Skin epidermis (tissue), 12 donors: Measurements from ENCODE around the gene HECA.
"Not testable (repeated sequence)": the region's sequence is repeated elsewhere in the genome, so short reads cannot be mapped to it uniquely, and the experiment has no call there.

ENCODE experiments used
- H3K27ac ChIP-seq, 21 experiments: fragments of 200-600 bp; sonication (generic) in 11 of 21; one replicate each; pipeline ENCODE4 v1.5.0; 2020; ENCODE audit warnings: mild to moderate bottlenecking in 3 of 21, inconsistent platforms in 2 of 21, moderate library complexity in 2 of 21
- H3K4me3 ChIP-seq, 7 experiments: fragments of 200-600 bp; sonication (generic) in 2 of 7; one replicate each; pipeline ENCODE4 v1.5.0; 2020; ENCODE audit warnings: inconsistent platforms in 2 of 7, mild to moderate bottlenecking in 2 of 7, moderate library complexity in 1 of 7

HECA gene

DNA sequence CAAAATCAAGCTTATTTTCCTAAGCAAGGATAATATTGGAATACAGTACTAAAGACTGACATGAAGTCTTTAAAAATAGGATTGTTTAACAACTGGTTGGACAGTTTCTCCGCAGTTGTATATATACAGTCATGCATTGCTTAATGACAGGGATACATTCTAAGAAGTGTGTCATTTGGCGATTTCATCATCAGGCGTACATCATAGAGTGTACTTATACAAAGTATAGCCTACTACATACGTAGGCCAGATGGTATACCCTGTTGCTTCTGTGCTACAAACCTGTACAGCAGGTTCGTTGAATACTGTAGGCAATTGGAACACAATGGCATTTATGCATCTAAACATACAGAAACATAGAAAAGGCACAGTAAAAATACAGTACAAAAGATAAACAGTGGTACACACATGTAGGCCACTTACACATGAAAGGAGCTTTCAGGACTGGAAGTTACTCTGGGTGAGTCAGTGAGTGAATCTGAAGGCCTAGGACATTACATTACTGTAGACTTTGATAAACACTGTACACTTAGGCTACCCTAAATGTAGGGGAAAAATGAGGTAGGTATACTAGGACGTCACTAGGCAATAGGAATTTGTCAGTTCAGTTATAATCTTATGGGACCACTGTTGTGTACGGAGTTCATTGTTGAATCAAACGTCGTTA is 20.1 kb downstream of the HECA start:
- no peak overlapping the region for H3K4me3 ChIP-seq
- peak overlapping the region in 7 of 21 experiments; percentile 1 to 55 (median 10) for H3K27ac ChIP-seq

DNA sequence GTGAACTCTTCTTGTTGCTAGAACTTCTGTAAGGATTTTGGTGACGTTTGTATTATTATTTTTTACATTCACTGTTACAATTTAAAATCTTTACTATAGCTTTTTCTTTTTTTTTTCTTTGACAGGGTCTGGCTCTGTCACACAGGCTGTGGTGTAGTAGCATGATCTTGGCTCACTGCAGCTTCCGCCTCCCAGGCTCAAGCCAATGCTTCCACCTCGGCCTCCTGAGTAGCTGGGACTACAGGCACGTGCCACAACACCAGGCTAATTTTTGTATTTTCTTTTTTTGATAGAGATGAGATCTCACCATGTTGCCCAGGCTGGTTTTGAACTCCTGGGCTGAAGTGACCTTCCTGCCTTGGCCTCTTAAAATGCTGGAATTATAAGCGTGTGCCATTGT is 21.2 kb downstream of the HECA start:
- Histone ChIP-seq H3K27ac (peak overlapping the region in 5 of 21 experiments; percentile 25 to 55 (median 26)), H3K4me3 (no peak overlapping the region)

GRCh38 chr6:139156551-139156950 is 21.7 kb downstream of the HECA start:
- H3K4me3 ChIP-seq: no peak overlapping the region
- H3K27ac ChIP-seq: peak overlapping the region in 8 of 21 experiments; percentile 14 to 55 (median 26)

DNA sequence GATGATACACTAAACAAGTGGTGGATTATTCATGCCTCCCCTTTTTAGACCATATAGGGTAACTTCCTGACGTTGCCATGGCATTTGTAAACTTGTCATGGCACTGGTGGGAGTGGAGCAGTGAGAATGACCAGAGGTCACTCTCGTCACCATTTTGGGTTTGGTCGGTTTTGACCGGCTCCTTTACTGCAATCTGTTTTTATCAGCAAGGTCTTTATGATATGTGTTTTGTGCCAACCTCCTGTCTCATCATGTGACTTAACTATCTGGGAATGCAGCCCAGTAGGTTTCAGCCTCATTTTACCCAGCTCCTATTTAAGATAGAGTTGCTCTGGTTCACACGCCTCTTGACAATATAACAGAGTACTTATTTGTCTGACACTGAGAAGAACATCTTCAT is 22.2 kb downstream of the HECA start:
- peak overlapping the region in 3 of 21 experiments; percentile 14 to 49 (median 26) for H3K27ac ChIP-seq
- not testable (repeated sequence) for H3K4me3 ChIP-seq

DNA sequence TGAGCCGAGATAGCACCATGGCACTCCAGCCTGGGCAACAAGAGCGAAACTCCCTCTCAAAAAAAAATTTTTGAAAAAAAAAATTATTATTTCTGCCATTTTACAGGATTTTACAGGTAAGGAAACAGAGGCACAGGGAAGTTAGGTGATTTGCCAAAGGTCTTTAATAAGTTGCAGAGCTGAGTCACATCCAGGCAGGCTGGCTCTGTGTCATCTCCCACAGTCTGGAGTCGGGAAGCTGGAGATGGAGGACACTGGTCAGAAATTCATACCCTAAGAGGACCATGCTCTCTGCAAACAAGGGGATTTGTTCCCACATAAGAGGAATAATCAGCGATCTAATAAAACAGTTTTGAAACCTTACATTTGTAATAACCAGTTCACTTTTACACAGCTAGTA is 24.1 kb downstream of the HECA start:
- no peak overlapping the region for H3K4me3 ChIP-seq

DNA sequence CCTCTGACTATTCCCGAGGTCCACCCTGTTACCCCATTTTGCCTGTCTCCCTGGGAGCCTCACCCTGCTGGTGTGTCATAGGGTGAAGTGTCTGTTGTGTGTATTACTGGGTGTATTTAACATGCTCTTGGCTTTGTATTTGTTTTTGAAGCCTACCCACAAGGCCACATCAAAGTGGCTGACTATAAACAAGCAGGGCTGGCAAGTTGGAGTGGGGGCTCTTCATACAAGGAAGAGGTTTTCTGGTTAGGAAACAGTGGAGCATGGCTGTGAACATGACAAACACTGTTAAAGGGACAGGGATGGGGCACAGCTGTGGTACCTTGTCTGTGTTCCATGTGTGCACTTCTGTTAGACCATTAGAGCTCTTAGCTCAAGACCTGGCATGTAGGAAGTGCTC is 26.3 kb downstream of the HECA start:
- H3K4me3 ChIP-seq: no peak overlapping the region
- peak overlapping the region in 17 of 21 experiments; percentile 5 to 71 (median 36) for H3K27ac ChIP-seq

More for the DNA sequence above, 24.1 kb downstream of the HECA start:
- H3K27ac ChIP-seq: peak overlapping the region in 1 of 21 experiments; percentile 38

DNA sequence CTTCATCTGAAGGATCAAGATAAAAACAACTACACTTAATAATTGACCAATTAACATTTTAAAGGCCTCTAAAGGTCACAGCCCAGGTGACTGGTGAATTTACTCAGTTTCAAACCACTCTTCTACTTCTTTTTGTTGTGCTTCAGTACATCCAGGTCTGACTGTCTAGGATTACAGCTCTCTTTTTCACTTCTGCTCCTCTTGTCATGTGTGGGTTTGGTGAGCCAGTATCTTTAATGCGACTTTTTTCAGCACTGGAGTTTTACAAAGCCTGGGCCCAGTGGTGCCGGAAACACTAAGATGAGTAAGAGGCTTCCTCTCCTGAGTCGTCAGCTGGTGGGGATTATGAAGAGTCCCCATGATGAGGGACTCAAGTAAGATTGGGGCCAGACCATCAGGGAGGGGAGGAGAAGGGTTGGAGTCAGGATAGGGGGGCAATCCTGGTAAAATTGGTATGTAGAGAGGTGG is 27.0 kb downstream of the HECA start:
- peak overlapping the region in 14 of 21 experiments; percentile 1 to 71 (median 44) for H3K27ac ChIP-seq
- no peak overlapping the region for H3K4me3 ChIP-seq

DNA sequence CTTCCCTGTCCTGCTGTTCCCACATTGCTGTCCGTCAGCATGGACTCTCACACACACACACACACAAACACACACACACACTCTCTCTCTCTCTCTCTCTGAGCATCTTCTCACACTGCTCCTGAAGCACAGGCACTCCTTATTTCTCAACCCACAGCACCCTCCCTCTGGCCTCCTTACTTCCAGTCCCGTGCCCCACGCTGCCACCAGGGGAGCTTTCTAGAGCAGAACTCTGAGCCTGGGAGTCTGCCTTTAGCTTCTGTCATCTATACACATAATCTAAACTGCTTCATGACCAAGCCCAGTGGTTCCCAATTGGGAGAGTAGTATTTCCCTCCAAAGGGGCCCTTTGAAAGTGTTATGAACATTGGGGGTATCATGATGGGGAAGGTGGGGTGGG is 29.1 kb downstream of the HECA start:
- no peak overlapping the region for H3K4me3 ChIP-seq
- peak overlapping the region in 2 of 21 experiments; percentile 3 to 17 for H3K27ac ChIP-seq

GRCh38 chr6:139165324-139165723 is 30.4 kb downstream of the HECA start:
- H3K27ac ChIP-seq: no peak overlapping the region
- H3K4me3 ChIP-seq: no peak overlapping the region

- Histone ChIP-seq H3K27ac (no peak overlapping the region), H3K4me3 (no peak overlapping the region)
Measured at GRCh38 chr6:139166238-139166955, 31.5 kb downstream of the HECA start.

DNA sequence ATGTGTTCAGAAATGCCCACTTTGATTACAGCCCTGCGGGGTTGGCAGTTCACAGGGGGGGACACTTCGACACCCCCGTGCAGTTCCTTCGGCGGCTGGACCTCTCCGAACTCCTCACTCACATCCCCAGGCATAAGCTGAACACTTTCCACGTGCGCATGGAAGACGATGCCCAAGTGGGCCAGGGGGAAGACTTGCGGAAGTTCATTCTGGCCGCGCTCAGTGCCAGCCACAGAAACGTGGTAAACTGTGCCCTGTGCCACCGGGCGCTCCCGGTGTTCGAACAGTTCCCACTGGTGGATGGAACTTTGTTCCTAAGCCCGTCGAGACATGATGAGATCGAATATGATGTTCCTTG is 32.1 kb downstream of the HECA start:
- Histone ChIP-seq H3K27ac (no peak overlapping the region), H3K4me3 (no peak overlapping the region)

DNA sequence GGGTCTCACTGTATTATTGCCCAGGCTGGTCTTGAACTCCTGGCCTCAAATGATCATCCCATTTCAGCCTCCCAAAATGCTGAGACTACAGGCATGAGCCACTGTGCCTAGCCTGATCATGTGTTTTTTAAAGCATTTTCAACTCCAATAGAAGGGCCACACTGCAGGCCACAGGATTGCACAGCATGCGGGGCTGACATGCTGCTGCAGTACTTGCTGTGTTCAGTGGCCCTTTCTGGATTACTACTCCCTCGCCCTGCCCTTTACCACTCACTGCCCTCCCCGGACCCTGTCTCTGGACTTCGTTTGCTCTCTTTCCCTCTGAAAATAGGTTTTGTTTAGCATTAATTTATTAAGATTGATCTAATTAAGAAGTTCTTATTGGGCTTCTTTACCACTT is 37.3 kb downstream of the HECA start:
- no peak overlapping the region for H3K4me3 ChIP-seq
- H3K27ac ChIP-seq: peak overlapping the region in 1 of 21 experiments; percentile 40

GRCh38 chr6:139172567-139172966 is 37.7 kb downstream of the HECA start:
- Histone ChIP-seq H3K27ac (peak overlapping the region in 1 of 21 experiments; percentile 40), H3K4me3 (no peak overlapping the region)

DNA sequence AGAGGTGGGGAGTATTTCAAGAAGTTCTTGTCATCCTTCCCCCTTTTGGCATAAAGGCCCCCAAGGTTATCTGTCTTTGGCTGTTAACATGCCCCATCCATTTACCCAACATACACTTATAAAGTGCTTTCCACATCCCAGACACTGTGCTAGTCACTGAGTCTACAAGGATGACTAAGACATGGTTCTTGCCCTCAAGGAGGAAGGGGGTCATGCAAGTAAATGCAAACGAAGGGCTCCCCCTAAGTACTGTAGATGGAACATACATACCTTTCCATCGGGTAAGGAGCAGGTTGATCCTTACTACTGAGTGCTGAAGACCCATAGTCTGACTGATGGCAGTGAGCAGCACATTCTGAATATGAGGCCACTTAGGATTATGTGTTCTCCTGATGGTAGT is 38.3 kb downstream of the HECA start:
- Histone ChIP-seq H3K27ac (no peak overlapping the region), H3K4me3 (no peak overlapping the region)

DNA sequence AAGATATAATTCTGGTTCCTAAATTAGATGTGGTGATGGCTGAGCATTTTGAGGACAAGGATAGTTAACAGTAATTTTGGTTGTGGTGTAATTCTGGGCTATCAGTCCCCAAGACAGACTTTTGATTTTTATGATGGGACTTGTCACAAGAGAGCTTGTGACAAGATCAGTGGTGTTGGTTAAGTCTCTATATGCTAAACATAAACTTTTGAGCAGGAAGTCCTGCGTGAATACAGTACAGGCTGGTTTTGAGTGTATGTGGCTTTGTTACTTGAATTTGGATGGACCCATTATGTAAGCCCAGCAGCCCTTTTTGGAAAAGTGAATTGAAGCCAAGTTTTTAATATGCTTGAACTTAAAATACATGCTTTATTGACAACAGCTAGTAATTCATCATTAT is 38.9 kb downstream of the HECA start:
- Histone ChIP-seq H3K27ac (no peak overlapping the region), H3K4me3 (no peak overlapping the region)

GRCh38 chr6:139174961-139175360 is 40.1 kb downstream of the HECA start:
- peak overlapping the region in 1 of 21 experiments; percentile 46 for H3K27ac ChIP-seq
- H3K4me3 ChIP-seq: no peak overlapping the region

DNA sequence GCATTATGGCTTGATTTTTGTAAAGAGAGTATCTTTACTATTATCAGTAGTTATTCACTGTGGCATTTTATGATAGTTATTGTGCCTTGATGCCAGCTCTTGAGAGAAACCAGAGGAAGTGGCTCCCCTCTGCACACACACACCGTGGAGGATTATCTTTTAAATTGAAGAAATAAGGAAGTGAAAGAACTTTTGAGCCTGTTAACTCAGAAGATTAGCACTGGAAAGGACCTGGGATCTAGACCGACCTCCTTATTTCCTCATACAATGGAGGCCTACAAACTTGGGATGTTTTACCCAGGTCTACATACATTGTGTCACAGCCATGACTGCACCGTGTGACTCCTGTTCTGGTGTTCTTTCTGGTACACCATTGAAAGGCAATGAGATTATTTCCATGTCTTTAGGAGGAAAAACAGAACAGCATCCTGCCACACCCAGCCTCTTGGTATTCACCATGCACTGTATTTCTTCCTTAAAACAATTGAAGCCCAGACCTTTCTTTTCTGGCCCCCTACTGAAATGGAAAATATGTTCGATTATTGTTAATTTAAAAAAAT is 40.6 kb downstream of the HECA start:
- Histone ChIP-seq H3K4me3 (no peak overlapping the region), H3K27ac (peak overlapping the region in 2 of 21 experiments; percentile 17 to 46)

DNA sequence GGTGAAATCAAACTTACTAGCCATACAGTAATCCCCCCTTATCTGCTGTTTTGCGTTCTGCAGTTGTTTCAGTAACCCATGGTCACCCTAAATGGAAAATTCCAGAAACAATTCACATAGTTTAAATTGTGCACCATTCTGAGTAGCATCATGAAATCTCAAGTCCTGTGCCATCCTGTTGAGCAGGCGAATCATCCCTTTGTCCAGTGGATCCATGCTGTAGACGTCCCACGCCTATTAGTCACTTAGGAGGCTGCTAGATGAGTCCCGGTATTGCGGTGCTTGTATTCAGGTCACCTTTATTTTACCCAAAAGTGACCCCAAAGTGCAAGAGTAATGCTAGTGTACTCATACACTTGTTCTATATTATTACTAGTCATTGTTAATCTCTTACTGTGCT is 46.4 kb downstream of the HECA start:
- no peak overlapping the region for H3K4me3 ChIP-seq

GRCh38 chr6:139184047-139184446 is 49.2 kb downstream of the HECA start:
- Histone ChIP-seq H3K4me3 (no peak overlapping the region), H3K27ac (no peak overlapping the region)

More for the DNA sequence above, 46.4 kb downstream of the HECA start:
- no peak overlapping the region for H3K27ac ChIP-seq

- Histone ChIP-seq H3K4me3 (no peak overlapping the region), H3K27ac (no peak overlapping the region)
Measured at GRCh38 chr6:139184459-139184858, 49.6 kb downstream of the HECA start.

DNA sequence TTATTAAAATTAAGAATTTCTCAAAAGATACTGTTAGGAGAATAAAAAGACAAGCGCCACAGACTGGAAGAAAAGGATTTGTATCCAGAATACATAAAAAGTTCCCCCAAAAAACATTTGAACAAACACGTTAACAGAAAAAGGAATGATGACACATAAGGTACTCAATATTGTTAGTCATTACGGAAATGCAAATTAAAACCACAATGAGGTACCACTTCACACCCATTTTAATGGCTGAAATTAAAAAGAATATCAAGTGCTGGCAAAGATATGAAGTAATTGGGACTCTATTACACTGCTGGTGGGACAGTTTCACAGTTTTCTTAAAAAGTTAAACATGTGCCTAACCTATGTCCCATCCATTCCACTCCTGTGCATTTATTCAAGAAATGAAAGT is 51.4 kb downstream of the HECA start:
- H3K27ac ChIP-seq: no peak overlapping the region
- no peak overlapping the region for H3K4me3 ChIP-seq
